HG03439 (cell line): ENCODE results near the gene PRR29.
"Not testable (repeated sequence)": the region's sequence is repeated elsewhere in the genome, so short reads cannot be mapped to it uniquely, and the experiment has no call there.

ENCODE experiments used
- ATAC-seq: cut with Tn5 transposase; IDR thresholded peaks from one replicate; pipeline ENCODE4 v1.9.1; 2021; ENCODE audit warnings: mild to moderate bottlenecking, moderate library complexity; ENCODE audit not compliant: unreplicated experiment

PRR29 gene

DNA sequence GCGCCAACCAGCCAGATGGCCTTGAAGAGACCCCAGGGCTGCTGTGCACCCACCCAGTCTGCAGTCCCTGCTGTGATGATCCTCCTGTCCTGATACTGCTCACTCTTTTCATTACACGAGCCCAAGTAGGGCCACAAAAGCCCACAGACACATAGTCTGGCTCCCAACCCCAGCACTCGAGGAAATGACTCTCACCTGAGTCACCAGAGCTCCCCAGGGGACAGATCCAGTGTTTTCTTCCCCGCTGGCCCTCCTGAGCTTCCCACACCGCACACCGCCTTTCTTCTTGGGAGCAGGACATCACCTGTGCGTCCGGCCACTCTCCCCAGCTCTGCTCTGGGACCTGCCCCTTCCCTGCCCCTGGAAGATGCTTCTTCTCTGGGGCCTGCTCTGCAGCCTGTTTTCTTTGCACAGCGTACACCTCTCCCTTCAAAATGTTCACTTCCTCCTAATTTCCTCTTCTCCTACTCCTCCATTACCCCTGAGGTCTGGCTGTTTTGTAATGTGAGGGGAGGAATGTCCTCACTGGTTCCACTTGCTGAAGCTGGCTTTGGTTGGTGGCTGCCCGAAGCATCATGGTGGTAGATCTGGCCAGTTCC lies 23.5 kb upstream of the PRR29 start:
- no peak for ATAC-seq

DNA sequence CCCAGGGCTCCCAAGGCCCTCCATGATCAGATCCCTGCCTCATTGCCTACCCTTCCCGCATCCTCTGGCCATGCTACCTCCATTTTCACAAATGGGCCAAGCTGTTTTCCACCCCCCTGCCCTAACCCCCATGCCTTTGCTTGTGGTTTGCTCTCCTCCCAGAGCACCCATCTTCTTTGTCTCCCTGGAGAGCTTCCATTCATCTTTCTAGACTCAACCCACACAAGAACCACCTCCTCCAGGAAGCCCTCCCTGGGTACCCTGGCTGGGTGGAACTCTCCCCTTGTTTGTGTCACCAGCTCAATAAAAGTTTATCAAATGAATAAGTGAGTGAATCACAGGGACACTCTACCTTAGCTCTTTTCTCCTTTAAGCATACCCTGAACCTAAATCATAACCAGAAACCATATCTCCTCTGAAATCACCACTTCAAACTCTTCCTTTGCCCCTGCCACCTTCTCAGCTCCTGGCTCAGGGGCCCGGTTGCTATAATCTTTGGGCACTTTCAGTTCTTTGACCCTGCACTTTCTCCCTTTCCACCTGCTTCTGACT lies 22.5 kb upstream of the PRR29 start:
- ATAC-seq: no peak

DNA sequence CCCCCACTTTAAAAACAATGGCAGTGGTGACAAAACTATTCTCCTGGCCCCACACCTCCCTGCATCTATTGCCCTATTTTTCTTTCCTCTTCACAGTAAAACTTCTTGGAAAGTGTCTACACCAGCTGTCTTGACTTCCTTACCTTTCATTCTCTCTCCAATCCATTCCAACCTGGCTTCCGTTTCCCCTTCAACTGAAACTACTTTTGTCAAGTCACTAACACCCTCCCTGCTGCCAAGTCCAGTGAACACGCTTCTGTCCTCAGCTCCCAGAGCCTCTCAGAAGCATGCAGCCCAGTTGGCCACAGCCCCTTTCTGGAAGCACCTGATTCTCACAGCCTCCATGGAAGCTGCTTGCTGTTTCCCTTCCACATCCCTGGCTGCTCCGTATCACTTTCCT lies 21.4 kb upstream of the PRR29 start:
- ATAC-seq: no peak

DNA sequence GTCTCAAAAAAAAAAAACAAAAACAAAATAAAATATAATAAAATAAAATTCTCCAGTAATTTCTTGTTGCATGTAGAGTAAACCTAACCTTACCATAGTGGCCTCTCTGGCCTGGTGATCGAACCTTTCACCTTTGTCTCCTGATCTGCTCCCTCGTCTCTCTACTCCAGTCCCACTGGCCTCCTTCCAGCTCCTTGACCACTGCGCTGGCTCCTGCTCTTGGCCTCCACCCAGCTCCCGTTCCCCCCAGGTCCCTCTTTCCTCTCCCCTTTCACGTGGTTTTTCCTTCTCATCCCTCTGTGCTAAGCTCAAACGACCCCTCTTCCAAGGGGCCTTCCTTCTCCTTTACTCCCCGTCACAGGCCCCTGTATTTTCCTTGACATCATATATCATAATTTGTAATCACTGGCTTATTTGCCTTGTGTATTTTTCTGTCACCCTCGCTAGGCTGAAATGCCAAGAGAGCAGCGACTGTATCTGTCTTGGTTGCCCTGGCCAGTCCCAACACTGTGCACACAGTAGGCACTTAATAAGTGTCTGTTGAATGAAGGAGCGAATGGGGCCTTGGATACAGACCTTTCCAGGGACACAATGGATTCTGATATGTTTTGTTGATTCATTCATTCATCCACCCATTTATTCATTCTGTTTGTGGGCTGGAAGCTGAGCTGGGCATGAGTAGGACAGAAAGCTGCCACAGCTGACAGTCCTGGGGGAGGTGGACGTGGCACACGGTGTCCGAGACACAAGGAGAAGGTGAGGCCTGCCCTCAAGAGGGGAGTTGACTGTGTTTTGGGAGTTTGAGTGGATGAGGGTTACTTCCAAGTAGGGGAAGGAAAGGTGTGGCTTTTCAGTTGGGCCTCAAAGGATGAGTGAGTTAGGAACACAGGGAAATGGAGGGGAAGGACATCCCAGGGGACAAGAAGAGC lies 19.6 kb upstream of the PRR29 start:
- no peak for ATAC-seq

DNA sequence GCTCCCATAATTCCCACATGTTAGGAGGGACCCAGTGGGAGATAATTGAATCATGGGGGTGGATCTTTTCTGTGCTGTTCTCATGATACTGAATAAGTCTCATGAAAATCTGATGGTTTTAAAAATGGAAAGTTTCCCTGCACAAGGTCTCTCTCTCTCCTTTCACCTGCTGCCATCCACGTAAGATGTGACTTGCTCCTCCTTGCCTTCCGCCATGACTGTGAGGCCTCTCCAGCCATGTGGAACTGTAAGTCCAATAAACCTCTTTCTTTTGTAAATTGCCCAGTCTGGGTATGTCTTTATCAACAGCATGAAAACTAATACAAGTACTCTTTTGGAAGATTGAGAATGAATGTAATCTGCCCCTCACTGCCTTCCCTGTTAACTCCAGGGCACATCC lies 15.5 kb upstream of the PRR29 start:
- not testable (repeated sequence) for ATAC-seq

DNA sequence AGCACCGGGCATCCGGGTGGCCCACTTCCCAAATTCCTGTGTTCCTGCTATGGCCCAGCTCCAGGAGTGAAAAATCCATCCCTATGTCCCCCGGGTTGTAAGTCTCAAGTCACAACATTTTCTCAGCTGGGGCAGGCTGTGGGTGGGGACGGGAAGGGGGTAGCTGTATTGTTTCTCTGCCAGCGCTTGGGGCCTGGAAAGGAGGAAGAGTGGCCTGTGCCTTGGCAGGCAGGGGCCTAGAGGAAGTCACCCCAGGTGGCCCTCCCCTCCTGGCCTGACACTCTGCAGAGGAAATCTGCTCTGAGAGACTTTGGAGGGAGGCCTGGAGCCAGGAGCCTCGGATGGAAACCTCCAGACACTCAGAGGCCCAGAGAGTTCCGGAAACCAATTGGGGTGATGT lies 14.8 kb upstream of the PRR29 start:
- ATAC-seq: no peak

DNA sequence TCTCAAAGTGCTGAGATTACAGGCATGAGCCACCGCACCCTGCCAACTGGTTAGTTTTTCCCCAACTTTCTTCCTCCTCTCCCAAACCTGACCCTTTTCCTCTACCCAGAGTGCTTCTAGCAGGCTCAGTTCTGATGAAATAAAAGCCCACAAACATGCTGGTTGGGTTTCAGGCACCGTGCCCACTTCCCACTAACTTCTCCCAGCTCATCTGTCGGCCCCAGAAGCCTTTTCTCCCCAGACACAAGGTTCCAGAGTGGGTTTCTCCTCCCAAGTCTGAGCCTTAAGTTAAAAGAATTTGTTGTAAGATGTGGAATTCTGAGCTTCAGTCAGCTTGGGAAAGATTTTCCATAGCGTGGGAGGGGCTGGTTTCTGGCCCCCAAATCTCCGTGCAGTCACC lies 13.9 kb upstream of the PRR29 start:
- ATAC-seq: no peak

DNA sequence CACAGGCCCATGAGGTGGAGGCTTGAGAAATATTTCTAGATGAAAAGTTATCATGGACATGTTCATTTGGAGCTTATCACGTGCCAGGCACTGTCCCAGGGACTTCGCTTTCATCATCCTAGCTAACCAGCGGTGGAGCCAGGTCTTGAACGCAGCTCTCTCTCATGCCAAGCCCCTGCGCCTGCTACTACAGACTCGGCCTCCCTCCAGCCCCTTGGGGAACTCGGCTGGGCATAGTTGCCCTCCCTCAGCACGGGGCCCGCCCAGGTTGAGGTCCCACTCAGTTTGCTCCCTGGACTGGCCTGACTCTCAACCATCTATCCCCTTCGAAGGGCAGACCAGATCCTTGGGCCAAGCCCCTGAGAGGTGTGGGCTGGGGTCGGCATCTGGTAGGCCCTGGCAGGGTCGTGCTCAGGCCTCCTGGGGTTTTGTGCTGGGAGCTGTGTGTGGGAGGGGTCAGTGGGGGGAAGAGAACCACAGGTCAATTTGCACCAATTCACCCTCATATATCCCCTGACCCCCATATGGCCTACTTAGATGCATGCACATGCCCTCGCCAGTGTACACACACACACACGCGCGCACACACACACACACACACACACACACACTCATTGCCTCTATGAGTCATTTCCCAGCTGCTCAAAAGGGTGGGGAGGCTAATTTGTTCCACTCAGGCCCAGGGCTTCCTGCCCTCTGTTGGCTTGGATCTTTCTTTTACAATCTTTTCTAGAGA lies 13.3 kb upstream of the PRR29 start:
- ATAC-seq: no peak

DNA sequence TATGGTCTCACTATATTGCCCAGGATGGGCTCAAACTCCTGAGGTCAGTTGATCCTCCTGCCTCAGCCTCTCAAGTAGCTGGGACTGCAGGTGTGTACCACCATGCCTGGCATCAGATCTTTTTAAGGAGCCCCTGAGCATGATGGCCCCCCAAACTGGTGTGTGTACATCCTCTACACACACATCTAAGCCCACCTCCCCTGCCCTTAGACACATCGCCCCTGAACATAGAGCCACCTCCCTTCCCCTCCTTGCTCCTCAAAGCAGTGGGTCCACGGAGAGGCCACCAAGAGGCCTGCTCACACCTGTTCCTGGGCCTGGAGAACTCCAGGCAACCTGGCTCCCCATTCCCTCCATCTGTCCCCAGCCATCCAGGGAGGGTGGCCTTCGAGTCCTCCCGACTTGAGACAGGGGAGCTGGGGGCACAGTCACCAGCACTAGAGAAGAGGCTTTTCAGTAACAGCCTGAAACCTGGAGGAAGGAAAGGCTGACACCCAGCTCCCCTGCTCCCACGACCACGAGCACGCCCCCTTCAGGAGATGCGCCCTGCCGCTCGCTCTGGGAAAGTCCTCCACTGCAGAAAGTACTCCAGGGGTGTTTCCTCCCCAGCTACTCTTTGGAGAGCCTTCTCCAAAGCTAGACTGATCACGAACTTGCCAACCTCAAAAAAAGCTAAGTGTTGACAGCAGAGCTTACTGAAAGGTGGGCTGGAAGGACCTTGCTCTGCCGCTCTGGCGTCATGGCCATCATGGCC lies 12.6 kb upstream of the PRR29 start:
- no peak for ATAC-seq

DNA sequence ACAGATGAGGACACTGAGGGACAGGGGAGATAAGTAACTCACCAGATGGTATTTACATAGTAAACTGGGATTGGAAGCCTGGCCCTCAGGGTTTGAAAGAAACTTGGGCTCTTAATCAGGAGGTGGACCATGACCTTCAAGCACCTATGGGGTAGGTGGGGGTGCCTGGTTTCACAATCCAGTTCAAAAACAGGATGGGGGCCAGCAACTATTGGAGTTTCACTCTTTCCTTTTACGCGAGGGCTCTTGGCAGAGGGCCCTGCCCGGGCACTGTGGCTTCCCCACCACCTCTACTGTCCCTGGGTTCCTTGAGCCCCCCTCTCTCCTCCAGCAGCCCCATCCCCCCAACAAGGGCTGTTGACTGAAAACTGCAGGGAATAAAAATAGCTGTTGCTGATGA lies 11.3 kb upstream of the PRR29 start:
- ATAC-seq: no peak

DNA sequence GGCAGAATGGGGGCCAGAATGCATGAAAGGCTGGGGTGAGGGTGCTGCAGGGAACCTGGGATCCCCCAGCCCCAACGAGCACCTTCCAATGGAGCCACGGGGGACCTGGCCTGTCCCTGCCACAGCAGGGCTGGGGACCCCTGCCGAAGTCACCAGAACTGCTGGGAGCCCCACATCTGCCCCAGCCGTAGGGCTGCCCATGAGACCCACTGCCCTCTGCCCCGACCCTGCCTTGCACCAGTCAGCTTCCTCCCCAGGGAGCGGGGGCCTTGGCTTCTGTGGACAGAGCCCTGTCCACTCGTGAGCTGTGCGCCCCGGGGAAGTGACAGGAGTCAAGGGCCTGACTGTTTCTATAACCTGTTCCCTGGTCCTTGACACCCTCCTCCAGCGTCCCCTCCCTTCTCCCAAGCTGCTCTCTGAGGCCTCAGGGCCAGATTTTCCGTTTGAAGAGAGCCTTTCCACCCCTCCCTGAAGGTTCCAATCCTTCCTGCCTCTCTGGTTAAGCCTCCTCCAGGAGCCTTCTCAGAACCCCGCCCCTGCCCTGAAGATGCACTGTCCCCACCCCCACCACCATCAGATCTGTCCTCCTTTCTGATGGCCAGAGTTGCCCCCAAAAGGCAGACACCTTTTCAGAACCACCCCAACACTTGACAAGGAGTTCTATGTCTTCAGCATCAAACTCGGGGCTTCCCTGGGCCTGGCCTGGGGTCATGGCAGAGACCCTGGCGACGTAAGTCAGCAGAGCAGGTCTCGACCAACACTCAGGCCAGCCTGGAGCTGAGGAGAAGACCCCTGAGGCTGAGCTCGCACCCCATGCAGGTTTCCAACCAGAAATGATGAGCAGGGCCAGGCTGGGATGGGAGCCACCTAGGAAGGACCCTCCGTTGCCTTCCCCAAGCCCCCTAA lies 10.7 kb upstream of the PRR29 start:
- no peak for ATAC-seq

DNA sequence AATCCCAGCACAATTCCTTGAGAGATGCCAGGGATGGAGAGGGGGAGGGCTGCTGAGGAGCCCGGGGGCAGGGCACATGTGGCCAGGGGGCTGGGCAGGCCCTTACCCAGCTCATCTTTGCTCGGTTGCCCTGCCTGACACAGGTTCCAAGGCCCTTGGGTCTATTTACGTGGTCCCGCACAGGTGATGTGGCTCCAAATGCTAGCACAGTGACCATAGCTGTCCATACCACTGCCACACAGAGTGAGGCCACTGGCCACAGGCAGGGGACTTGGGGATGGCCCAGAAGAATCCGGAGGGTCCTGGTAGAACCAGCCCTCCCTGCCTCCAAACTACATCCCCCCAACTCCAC lies 10.0 kb upstream of the PRR29 start:
- ATAC-seq: no peak

DNA sequence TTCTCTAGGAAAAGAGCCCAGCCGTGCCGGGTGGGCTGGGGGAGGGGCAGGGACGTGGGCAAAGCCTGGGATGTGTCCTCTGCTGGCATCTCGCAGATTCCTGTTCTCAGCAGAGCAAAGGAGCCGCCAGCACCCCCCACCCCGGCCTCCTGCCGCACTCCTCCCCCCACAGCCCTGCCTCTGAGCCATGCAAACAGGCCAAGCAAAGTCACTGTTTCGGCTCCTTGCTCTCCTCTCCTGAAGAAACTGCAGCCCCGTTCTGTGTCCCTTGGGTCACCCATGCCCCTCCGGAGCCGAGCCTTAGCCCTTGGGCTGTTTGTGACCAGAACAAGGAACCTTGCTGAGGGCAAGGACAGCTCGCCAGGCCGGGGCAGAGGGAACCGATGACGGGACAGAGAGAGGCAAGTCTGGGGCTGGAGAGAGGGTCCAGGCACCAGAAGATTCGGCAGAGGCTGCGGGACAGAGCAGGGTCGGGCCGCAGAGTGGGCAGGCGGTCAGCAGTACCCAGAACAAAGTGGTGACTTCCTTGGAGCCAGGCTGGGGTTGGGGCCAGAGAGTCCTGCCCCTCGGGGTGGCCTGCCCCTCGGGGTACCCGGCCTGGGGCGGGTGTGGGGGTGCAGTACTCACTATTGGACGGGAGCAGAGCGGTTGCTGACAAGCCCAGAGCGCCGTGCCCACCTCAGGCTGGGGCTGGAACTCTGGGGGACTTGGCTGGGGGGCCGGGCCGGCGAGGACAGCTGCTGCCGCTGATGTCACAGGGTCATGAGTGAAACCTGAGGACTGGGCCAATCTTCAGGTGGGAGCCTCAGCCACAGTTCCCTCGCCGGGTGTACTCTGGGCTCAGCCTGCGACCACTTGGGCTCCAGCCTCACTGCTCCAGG lies 9.2 kb upstream of the PRR29 start:
- ATAC-seq: no peak

DNA sequence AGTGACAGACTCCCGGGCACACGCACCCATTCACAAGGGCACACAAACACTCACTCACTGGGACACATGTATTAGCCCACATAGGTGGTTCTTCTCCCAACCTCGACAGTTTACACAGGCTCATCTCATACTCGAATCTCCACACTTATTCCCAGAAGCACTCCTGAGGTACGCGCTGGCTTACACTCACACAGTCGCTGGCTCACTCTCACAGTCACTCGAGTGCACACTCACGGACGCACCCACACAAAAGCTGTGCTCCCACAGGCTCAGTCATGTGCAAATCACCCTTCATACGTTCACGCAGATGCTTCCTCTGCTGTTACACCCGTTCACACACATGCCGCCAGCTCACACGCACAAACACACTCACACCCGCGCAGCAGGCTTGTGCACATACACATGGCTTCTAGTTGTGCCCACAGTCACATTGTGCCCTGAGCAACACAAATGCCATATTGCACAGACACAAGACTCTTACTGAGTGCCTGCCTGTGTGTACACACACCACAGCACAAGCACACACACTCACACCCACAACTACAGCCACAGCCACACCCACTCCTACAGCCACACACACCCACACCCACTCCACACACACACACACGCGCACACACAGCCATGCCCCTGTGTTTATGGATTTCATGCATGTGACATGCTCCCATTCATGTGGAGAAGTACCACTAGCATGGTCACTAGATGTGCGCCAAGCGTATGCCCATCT lies 8.4 kb upstream of the PRR29 start:
- ATAC-seq: no peak

DNA sequence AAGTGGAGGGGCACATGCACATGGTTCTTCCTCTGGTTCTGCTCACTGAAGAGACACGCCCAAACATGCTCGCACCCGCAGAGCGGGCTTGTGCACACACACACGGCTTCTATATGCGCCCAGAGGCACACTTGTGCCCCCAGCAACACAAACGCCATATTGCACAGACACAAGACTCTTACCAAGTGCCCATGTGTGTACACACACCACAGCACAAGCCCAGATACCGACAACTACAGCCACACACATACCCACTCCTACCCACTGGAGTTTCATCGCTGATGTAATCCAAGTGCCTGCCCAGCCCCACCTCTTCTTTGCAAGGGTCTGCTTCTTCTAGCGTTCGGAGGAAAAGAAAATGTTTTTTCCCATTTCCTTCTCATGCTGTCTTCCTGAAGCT lies 6.5 kb upstream of the PRR29 start:
- ATAC-seq: no peak

DNA sequence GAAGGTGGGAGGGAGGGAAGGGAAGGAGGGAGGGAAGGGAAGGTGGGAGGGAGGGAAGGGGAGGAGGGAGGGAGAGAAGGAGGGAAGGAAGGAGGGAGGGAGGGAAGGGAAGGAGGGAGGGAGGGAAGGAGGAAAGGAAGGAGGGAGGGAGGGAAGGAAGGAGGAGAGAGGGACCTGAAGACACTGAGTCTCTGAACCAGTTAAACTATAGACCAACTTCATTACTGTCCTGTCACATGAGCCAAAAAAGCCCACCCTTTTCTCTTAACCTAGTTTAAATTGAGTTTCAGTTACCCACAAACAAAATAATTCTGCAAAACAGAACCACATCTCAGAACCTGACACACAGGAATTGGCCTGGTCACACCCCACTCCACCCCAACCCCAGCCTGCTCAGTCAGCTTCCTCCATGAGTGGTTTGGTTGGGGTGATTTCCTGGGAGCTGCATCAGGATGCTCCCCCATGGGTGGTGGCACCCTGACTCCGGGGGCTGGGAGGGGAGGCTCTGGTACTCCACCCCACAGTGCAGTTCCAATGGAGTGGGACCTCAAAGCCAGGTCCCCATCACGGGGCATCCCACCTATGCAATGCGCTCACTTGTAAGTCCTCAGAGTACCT lies 4.7 kb upstream of the PRR29 start:
- ATAC-seq: no peak

DNA sequence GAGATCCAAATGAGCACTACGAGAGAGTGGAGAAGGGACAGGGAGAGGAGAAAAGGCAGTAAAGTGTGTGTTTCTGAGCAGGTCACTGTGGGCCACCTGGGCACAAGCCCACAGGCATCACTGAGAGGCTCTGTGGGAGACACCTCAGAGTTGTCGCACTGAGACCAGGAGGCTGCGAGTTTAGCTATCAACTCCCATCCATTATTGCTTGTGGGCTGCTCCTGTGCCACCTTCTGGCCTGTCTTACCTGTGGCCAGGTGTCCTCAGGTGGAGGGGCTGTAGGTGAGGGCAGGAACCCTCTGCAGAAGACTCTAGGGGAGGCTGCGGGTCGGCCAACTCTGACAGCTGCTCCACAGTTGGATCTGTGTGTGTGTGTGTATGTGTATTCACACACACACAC lies 2.5 kb upstream of the PRR29 start:
- no peak for ATAC-seq
